GM21423 (cell line): ENCODE measurements around the gene ASCC1.
"Not testable (repeated sequence)": the region's sequence is repeated elsewhere in the genome, so short reads cannot be mapped to it uniquely, and the experiment has no call there.

ENCODE experiments used
- ATAC-seq: cut with Tn5 transposase; IDR thresholded peaks from one replicate; pipeline ENCODE4 v1.9.1; 2021; ENCODE audit warnings: mild to moderate bottlenecking, moderate library complexity; ENCODE audit not compliant: unreplicated experiment

Gene ASCC1

DNA sequence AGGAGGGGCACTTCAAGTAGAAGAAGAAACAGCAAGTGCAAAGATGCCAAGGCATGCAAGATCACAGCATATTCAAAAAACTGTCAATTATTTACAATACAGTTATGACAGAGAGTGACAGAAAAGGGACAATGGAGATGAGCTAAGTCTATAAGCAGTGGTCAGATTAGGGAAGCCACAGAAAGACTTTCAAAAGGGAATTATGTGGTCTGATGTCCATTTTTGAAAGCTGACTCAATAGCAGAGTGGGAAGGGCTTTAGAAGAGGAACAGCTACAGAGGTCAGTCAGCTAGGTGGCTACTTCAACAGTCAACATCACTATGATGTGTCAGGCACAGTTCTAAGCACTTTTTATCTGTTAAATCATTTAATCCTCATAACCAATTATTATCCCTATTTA is 82.6 kb downstream of the ASCC1 start:
- peak; percentile 83 for ATAC-seq

DNA sequence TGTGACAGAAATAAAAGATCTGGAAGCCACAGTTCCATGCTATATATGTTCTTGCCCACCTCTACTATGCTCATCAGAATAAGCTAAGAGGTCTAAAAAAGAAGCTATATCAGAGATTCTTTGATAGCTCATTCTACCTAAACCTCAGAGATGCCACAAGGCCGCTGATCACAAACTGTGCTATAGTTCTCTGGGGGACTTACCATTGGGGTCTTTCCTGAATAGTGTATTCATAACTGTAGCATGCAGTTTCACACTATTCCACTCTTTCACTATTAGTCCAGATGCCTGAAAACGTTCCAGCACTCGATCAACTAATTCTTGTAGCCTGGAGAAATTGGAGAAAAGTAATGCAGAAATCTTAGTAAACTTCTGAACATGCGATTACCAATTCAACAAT is 83.2 kb downstream of the ASCC1 start:
- no peak for ATAC-seq

DNA sequence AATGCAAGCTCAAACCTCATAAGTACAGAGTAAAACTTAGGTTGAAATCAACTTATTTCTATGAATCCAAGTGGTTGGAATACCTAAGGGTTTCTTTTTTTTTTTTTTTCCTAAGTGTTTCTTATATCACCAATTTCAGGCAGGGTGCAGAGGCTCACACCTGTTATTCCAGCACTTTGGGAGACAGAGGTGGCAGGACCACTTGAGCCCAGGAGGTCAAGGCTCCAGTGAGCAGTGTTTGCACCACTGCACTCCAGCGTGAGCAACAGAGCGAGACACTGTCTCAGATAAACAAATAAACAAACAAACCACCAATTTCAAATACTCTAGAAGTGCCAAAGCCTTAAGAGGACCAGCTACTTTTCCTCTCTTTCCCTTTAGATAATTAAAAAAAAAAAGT is 88.5 kb downstream of the ASCC1 start:
- no peak for ATAC-seq

DNA sequence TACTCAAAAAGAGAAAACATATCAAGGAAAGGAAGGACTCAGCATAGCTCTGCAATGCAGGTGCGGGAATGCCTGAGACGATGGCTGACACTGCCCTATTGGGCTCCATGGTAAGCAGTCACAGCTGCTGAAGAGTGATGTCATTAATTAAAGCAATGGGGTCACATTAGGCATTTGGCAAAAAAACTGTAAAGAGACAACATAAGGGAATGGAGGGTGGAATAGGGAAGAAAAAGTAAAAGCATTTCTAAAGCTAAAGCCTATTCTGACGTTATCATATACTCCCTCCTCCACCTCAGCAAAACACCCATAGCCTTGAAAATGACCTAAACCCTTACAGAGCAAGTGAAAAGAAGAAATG is 89.2 kb downstream of the ASCC1 start:
- ATAC-seq = no peak

DNA sequence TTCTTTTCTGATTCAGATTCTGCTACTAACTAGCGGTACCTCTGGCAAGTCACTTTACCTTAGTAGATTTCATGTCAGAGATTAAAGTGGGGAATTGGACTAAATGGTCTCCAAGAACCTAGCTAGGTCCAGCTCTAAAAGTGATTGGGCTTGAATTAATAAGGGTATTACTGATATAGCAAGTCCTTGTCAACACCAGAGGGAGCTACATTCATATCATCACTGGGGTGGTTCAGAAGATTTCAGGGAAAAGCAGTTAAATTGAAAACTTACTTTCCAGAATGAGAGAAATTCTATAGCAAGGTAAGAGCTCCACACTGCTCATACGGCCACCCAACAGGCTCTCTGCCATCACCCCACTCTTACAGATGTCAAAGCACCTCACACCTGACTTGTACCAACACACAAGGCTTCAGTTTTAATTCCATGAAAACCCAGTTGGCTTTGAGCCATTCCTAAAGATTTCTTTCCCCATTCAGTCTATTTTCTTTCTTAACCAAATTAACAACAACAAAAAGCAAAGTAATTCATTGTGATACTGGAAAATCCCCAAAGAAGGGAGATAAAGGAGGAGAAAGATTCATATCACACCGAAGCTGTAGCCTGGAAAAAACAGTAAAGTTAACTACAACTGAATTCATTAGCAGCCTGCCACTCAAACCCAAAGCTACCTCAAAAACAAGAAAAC is 89.7 kb downstream of the ASCC1 start:
- no peak for ATAC-seq

DNA sequence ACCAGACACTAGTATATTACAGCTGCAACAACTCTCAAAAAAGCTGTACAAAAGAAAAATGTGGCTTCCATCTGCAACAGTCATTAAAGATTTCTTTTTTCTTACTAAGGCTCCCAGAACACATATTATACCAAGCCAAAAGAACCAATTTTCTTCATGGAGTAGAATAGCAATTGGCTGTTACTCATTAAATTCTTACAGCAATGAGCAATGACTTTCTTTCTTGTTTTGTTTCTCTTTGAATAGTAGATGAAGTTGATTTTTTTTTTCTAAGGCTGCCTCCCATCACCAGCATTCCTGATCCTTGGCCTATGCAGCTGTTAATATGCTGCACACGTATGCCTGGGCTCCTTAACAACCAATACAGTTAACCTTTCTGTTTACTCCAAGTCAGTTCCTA is 91.1 kb downstream of the ASCC1 start:
- no peak for ATAC-seq

DNA sequence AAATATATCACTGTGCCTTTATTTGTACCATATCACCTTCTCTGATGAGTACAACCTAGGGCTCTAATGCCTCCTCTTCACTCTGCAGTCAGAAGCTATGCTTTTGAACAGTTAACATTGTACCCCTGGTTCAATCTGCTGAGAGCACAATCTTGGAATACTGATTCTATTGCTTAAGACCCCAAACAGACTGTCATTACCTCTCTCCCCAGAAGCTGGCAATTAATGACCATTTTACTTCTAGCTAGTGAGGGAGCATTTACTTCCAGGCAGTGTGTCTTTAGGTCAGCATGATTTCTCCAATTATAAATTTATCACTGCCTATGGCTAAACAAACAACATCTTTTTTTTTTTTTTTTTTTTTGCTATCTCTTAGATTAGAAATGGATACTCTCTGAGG is 91.7 kb downstream of the ASCC1 start:
- ATAC-seq = no peak

DNA sequence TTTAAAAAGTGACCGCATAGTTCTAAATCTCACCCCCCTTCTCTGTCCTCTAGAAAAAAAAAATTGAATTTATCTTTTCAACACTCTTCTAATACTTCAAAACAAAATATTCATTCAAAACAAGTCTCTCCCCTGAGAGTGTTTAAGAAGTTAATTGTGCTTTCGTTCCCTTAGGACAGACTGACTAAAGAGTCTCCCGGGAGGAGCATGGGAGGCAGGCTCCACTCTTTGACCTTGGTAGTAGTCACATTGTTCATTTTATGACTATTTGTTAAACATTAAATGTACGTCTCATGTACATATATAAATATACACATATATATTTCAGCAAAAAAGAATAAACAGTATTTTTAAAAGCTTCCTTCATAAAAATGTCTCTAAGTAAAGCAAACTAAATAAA is 92.5 kb downstream of the ASCC1 start:
- no peak for ATAC-seq

DNA sequence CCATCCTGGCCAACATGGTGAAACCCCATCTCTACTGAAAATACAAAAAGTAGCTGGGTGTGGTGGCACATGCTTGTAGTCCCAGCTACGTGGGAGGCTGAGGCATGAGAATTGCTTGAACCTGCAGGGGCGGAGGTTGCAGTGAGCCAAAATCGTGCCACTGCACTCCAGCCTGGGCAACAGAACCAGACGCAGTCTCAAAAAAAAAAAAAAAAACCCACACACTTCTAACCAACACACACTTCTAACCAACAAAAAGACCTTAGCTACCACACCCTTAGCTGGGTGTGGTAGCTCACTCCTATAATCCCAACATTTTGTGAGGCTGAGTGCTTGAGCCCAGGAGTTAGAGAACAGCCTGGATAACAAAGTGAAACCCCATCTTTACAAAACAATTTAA is 93.9 kb downstream of the ASCC1 start:
- ATAC-seq = no peak

DNA sequence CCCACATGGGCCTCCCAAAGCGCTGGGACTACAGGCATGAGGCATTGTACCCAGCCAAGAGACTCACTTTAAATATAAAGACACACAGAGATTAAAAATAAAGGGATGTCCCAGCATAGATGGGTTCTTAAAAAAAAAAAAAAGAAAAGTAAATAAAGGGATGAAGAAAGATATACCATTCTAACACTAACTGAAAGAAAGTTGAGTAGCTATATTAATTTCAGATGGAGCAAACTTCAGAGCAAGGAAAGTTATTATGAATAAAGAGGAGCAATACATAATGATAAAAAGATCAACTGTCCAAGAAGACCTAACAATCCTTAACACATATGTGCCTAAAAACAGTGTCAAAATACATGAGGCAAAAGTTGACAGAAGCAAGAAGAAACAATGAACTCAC is 94.7 kb downstream of the ASCC1 start:
- ATAC-seq = no peak

DNA sequence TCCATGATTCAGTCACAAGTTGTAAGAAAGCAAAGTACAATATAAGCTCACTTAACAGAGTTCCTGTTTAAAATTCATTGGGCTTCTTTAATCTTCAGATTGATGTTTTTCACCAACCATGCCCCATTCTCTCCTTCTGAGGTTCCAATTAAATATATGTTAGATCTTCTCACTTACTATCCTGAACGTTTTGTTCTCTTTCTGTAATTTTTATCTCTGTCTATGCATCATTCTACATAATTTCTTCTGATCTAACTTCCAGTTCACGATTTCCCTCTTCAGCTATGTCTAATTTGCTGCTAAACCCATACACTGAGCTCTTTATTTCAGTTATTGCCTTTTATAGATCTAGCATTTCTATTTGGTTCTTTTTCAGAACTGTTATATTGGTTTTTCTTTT is 99.7 kb downstream of the ASCC1 start:
- no peak for ATAC-seq

DNA sequence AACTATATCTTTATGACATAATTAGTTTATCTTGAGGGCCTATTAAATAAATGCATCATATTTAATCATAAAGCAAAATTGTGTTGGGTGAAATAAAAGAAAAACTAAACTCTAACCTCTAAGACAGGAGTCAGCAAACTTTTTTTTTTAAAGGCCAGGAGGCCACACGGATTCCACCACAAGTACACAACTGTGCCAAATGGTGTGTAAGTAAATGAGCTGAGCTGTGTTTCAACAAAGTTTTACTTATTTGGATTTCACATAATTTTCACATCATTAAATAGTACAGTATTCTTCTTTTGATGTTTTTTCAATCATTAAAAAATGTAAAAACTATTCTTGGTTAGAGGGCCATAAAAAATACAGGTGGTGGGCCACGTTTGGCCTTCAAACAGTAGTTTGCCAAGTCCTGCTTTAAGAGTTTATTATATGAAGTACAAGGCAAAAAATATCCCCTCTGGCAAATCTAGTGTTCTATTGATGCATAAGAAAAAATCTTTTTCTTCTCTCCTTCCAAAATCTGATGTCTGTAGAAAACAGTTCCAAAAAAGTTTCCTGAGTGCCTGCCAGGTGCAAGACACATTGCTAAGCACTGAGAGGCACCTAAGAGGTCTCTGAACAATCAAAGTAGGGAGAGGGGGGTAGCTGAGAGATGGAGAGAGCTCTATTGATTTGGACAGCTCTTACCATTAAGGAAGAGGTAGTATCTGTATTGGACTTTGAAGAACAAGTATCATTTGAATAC is 101.2 kb downstream of the ASCC1 start:
- no peak for ATAC-seq

DNA sequence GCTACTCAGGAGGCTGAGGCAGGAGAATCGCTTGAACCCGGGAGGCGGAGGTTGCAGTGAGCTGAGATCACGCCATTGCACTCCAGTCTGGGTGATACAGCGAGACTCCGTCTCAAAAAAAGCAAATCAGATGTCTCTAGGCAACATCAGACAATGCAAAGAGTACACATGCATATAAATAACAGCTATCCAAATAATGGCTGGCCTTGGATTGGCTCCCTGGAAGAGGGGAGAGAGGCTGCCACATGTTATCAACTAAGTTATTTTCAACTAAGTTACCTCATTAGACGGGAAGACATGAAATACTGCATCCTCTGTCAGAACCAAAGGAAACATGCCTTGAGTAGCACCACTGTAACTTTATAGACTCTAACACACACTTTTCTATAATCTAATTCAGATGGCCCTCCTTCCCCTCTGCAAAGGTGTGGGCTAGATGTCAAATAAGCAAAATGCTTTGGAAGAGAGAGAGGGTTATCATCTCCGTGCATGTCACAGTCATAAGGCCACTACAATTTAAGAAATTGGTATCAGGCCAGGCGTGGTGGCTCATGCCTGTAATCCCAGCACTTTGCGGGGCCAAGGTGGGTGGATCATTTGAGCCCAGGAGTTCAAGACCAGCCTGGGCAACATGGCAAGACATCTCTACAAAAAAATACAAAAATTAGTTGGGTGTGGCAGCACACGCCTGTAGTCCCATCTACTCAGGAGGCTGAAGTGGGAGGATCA is 105.2 kb downstream of the ASCC1 start:
- ATAC-seq = no peak

DNA sequence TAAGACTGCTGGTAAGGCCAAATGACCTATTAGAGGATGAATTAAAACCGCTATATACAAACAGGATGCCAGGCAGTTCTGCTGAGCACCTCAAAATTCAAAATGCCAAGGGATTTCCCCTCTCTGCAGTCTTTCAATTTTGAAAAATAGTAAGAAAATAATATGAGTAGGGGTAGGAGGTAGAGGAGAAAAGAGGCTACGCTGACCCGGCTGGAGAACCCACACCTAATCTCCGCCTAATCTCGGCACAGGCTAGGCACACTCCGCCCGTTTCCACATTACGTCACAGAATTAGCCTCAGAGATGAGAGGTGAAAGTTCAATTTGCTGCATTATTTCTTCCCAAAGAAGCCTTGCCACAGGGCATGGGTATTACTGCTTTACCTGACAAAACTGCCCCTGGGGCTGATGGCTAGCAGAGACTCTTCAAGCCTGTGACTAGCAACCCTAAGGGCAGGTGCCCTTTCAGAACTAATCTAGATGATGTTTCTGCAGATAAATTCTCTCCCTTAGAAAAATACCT is 106.4 kb downstream of the ASCC1 start:
- ATAC-seq = no peak

DNA sequence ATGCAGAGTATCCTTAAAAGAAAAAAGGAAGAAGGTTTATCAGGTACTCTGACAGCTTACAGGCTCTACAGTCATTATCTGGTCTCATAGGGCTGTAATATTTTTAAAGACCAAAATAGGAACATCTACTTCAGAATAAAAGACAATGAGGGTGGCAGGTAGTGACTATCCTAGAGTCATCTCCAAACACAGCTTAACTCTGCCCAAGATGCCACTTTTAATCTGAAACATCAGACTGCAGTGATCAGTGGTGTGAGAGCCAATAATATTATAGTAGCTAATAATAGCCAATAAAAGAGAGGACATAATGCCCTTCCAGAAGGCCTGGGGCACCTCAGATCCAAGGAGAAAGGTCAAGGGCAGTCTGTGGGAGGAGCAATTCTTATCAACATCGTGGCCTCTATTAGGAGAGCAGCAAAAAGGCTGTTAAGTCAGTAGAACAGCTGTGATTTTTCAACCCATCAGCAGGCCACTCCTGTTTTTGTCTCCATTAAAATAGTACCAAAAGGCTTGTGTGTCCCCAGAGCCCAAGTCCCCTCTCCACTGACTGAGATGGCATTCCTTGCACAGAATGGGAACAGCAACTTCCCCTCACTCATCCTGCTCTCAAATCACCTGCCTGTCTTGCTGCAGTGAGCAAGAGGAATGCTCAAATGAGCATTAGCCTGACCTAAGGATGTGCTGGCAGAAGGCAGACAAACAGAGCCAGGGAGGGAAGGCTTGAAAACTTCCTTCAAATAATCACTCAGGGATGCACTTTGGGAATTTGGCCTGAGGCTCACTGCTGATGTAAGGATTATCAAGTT is 107.0 kb downstream of the ASCC1 start:
- no peak for ATAC-seq

DNA sequence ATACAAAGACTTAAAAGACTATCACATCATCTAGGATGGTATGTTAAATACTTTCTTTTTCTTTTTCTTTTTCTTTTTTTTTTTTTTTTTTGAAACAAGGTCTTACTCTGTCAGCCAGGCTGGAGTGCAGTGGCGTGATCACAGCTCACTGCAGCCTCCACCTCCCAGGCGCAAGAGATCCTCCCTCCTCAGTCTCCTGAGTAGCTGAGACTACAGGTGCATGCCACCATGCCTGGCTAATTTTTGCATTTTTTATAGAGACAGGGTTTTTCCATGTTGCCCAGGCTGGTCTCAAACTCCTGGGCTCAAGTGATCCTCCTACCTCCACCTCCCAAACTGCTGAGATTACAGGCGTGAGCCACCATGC is 108.1 kb downstream of the ASCC1 start:
- not testable (repeated sequence) for ATAC-seq

DNA sequence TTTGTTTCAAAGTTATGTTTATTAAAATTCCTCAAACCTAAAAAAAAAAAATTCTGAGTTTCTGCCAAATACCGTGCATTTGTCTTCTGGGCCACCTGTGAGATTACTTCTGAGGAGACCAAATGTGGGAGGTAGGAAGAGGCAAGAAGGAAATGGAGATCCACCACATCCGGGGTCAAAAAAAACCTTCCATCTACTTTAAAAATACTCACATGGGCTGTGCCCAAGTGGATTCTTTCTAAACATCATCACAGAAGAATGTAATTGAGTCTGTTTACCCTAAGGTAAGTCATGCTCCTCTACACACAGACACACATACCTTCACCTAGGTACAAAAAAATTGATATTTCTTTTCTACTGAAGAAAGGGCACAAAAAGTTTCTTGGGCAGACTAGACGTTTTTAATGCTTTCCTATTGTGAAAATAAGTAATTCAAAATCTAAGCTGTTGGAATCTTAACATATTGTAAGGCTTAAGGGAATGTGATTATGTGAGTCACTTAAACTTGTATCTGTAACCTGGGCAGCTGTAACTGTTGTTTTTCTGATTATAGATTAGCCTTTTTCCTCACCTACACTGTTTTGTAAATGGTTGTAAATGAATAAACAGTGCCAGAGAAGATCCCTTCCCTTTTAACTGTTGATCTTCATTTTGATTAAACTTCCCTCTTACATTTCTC is 108.6 kb downstream of the ASCC1 start:
- ATAC-seq = no peak

DNA sequence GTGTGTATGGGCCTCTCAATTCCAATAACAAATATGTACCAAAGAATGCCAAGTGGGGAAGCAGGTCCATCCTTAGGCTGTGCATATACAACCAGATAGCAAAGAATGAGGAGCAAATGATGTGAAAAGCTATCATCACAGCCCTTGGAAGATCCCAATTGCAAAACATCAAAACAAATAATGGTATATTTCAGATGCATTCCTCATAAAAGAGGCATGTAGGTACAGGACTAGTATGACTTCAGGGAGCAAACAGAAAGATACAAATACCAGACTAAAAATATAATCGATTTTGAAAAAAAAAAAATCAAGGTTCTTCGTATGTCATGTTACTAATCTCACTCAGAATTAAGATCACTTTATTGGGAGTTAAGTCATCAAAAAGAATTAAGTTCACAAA is 109.2 kb downstream of the ASCC1 start:
- ATAC-seq = no peak

DNA sequence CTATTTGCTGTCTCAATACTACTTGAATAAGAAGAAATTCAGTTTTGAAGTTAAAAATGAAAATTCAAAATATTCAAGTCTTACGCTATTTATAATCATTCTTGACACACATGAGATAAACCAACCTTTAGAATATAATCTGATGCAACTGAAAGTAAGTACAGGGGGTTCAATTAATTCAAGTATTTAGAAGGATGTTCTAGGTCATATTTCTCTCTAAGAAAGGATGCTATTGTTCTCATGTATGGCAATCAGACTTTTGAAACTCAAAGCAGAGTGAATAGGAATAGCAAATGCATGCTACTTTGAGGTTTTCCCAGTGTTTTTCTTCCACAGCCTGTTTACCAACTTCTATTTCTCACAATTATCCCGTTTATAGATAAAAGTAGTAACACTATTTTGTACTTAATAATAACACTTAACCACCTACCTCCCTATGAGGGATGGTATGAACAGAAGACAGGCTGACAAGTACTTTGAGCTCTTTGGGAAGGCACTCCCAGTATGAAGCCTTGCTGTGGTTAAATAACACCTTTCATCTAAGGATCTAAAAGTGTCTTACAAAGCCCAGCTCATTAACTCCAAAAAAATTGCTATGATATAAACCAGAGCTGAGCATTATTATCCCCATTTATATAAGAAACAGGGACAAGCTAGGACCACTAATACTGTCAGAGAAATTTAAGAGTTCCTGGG is 109.8 kb downstream of the ASCC1 start:
- no peak for ATAC-seq

DNA sequence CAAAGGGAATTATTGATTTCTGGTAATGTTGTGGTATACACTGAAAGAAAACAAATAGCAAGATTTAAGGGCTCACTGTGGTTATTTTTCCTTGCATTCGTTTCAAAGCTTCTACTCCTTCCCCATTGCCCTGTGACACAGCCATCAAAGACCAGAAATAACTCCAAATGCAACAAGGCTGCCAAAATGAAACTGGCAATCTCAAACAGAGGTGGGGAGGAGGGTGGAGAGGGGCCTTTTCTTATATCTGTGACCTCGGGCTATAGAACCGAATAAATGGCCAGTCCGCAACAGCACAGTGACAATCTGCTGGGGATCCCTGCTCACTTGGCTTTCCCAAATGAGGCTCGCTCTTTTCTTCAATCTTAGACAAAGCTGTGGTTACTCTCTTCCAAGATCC is 110.4 kb downstream of the ASCC1 start:
- ATAC-seq = no peak
